ENCODE measurements around the gene SEMA5A. TPM values are rescaled to one million over a fixed set of nuclear protein-coding genes. Genes with fewer than 3 reads are reported as not detected.

The SEMA5A gene
- polyA plus RNA-seq, 1 of the 3 experiments (the other 2 are of a cell fraction), result 0.58 TPM

GRCh38 chr5:9537223-9538141, 8.4 kb downstream of the SEMA5A start:
- Histone ChIP-seq H3K9me2 (no peaks in the 10 kb centered on the region), H3K4me1 (ENCODE audit: control insufficient read depth in 1 of 2, insufficient read depth in 2 of 2, low read depth in 1 of 2, low read length in 1 of 2) (peaks cover 4 to 10% of the 10 kb centered on the region in 2 experiments; a peak in 3 of 4 replicates), H3F3A (replicated peaks; ENCODE audit: insufficient read depth) (peaks cover 4% of the 10 kb centered on the region), H3K4me3 (ENCODE audit: low read depth in 2 of 2, low read length in 1 of 2) (no peak overlapping the region), H3K4me2 (no peak overlapping the region), H3K9me3 (no peaks in the 10 kb centered on the region), H3K36me3 (replicated peaks in 1 of 2; ENCODE audit: control insufficient read depth in 1 of 2, insufficient read depth in 2 of 2, low read length in 1 of 2) (no peaks in the 10 kb centered on the region), H4K20me1 (ENCODE audit: insufficient read depth) (no peaks in the 10 kb centered on the region), H3K79me2 (ENCODE audit: insufficient read depth) (no peaks in the 10 kb centered on the region), H3K27ac (ENCODE audit: low read depth in 2 of 2, low read length in 1 of 2) (no peak overlapping the region), H3K27me3 (ENCODE audit: insufficient read depth) (no peaks in the 10 kb centered on the region), H3K9ac (no peak overlapping the region), H2AFZ (ENCODE audit: low read depth) (no peak overlapping the region)
- DNase-seq, result no peak
- TF ChIP-seq EP300 (IDR thresholded peaks at IDR 0.05; ENCODE audit: borderline replicate concordance in 1 of 2, low read depth in 1 of 2, low read length in 1 of 2) (no peak), YY1 (IDR thresholded peaks at IDR 0.05; ENCODE audit: low read depth) (no peak), REST (IDR thresholded peaks at IDR 0.05; ENCODE audit: low read depth, low read length) (no peak), RFX5 (IDR thresholded peaks at IDR 0.05; ENCODE audit: low read length) (no peak), POLR2AphosphoS5 (IDR thresholded peaks at IDR 0.05; ENCODE audit: low read depth, low read length) (no peak), FOXJ3 (CRISPR knock-in tag; IDR thresholded peaks at IDR 0.05) (no peak), USF2 (IDR thresholded peaks at IDR 0.05; ENCODE audit: borderline replicate concordance, low read depth, low read length) (no peak), TCF12 (IDR thresholded peaks at IDR 0.05) (no peak), NFIC (IDR thresholded peaks at IDR 0.05; ENCODE audit: borderline replicate concordance) (no peak), FOSL2 (IDR thresholded peaks at IDR 0.05; ENCODE audit: borderline replicate concordance, low read depth) (no peak), MAX (IDR thresholded peaks at IDR 0.05; ENCODE audit: low read depth) (no peak), TEAD4 (IDR thresholded peaks at IDR 0.05; ENCODE audit: borderline replicate concordance, insufficient read depth) (no peak), PBX3 (IDR thresholded peaks at IDR 0.05) (no peak), USF1 (IDR thresholded peaks at IDR 0.05; ENCODE audit: borderline replicate concordance, low read depth) (no peak)
- 68% methylated on average over 2 of the region's 2 CpGs for WGBS (ENCODE audit: low lambda C conversion rate)
- ChIA-PET POLR2A (no interaction called here), CTCF (interaction anchor here (0.6 to 1.9 kb wide), 7 partner anchors 10 to 236 kb away, joined by 3 to 5 read pairs (median 3); no protein-coding TSS in a partner anchor)
